BLaER1 treated with 17β-estradiol and CSF1 and Interleukin-3, amounts not matched to agents 10 nM and 100 nM (cell line): ENCODE results near the gene TOE1.
"Not testable (repeated sequence)": the region's sequence is repeated elsewhere in the genome, so short reads cannot be mapped to it uniquely, and the experiment has no call there.

ENCODE experiments used
- H3K27ac ChIP-seq, 11 experiments: shearing (Covaris generic); formaldehyde crosslinking; 2 replicates each; pipeline ENCODE4 v1.8.1; 2022
- H3K27me3 ChIP-seq, 11 experiments: shearing (Covaris generic); formaldehyde crosslinking; 2 replicates each; pipeline ENCODE4 v1.8.1; 2022
- H3K36me3 ChIP-seq, 11 experiments: shearing (Covaris generic); formaldehyde crosslinking; 2 replicates each; pipeline ENCODE4 v1.8.1; 2022
- H3K4me1 ChIP-seq, 10 experiments: shearing (Covaris generic); formaldehyde crosslinking; 2 replicates each; pipeline ENCODE4 v1.8.1; 2022
- H3K4me2 ChIP-seq, 11 experiments: shearing (Covaris generic); formaldehyde crosslinking; 2 replicates each; pipeline ENCODE4 v1.8.1; 2022
- H3K4me3 ChIP-seq, 10 experiments: shearing (Covaris generic); formaldehyde crosslinking; 2 replicates each; pipeline ENCODE4 v1.8.1; 2022
- H3K9ac ChIP-seq, 11 experiments: shearing (Covaris generic); formaldehyde crosslinking; 2 replicates each; pipeline ENCODE4 v1.8.1; 2022
- H3K9me3 ChIP-seq, 11 experiments: shearing (Covaris generic); formaldehyde crosslinking; replicated peaks in 1 of 11; 2 replicates each; pipeline ENCODE4 v1.8.1; 2022
- H4K20me1 ChIP-seq, 11 experiments: shearing (Covaris generic); formaldehyde crosslinking; 2 replicates each; pipeline ENCODE4 v1.8.1; 2022
- Cebpa-rat ChIP-seq, 11 experiments: shearing (Covaris generic); IDR thresholded peaks; 2 replicates each; pipeline ENCODE4 v1.8.1; 2022

Gene TOE1

DNA sequence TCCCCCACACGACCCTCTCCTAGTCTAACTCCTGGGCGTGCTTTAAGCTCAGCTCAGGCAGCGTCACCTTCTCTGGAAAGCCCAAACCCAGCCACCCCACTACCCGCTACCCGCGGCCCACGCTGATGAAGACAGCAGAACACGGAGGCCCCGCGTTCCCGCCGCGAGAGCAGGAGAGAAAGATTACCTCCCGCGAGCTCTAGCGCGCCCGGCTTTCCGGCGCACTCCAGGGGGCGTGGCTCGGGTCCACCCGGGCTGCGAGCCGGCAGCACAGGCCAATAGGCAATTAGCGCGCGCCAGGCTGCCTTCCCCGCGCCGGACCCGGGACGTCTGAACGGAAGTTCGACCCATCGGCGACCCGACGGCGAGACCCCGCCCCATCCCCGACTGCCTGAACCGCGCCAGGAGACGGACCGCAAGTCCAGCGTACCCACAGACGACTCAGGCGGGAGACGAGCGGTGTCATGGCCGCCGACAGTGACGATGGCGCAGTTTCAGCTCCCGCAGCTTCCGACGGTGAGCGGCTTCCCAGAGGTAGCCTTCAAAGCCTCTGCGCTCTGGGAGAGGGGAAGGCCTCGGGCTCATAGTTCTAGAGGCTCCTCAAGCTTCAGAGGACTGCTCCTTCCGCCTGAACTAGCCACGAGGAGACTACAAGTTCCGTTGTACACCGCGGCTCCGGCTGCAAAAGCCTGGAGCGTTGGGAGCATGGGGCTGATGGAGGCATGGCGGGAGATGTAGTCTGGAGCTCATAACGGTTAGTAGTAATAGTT is at the start of gene TOE1, which contains the start of gene MUTYH:
Gene TOE1, plus strand, starts transcription at position 382 of the 770 bp plus-strand sequence. Its CDS starts 83 bp downstream, at position 465.
Gene MUTYH, minus strand, starts transcription at position 652 of the 770 bp plus-strand sequence. CDS start 5,935 bp downstream, outside the sequence.
- Histone ChIP-seq H3K4me1 (peaks cover 38 to 51% (median 45%) of the 10 kb centered on the region in 10 experiments), H3K36me3 (peaks cover 33 to 52% (median 40%) of the 10 kb centered on the region in 11 experiments), H3K27me3 (no peaks in the 10 kb centered on the region), H3K4me2 (peak within 1 kb of the TSS; percentile 83 to 98 (median 96)), H3K4me3 (peak within 1 kb of the TSS; percentile 69 to 82 (median 74)), H3K27ac (peak within 1 kb of the TSS; percentile 92 to 96 (median 95)), H3K9ac (peak within 1 kb of the TSS; percentile 87 to 96 (median 92)), H3K9me3 (no peaks in the 10 kb centered on the region; a peak in 1 of 22 replicates), H4K20me1 (peaks cover 0 to 46% (median 6%) of the 10 kb centered on the region in 11 experiments; a peak in 7 of 22 replicates)
- TF ChIP-seq Cebpa-rat (IDR thresholded peaks at IDR 0.05) = no peak

GRCh38 chr1:45291002-45291401 is 49.0 kb upstream of the TOE1 start:
- H3K4me1 ChIP-seq, H3K4me3 ChIP-seq, H3K9ac ChIP-seq, H3K27me3 ChIP-seq, H3K27ac ChIP-seq, H4K20me1 ChIP-seq, H3K9me3 ChIP-seq, H3K36me3 ChIP-seq, H3K4me2 ChIP-seq: not testable (repeated sequence)

DNA sequence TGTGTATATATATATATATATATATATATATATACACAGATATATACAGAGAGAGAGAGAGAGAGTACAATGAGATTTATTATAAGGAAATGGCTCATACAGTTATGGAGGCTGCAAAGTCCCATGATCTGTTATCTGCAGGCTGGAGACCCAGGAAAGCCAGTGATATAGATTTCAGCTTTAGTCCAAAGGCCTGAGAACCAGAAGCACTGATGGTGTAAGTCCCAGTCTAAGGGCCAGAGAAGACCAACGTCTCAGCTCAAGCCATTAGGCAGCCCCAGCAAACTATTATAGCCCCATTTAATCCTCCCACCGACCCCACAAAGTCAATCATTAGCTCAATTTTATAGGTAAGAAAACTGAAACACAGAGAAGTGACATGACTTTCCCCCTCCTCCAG is 48.3 kb upstream of the TOE1 start:
- no peaks in the 10 kb centered on the region for H3K4me1 ChIP-seq
- no peaks in the 10 kb centered on the region for H3K36me3 ChIP-seq
- H3K9ac ChIP-seq = no peak overlapping the region
- H3K4me2 ChIP-seq = no peak overlapping the region
- no peaks in the 10 kb centered on the region for H3K27me3 ChIP-seq
- no peaks in the 10 kb centered on the region for H4K20me1 ChIP-seq
- no peak overlapping the region for H3K27ac ChIP-seq
- no peak for TF ChIP-seq Cebpa-rat (IDR thresholded peaks at IDR 0.05)
- H3K9me3 ChIP-seq = no peaks in the 10 kb centered on the region
- no peak overlapping the region for H3K4me3 ChIP-seq

GRCh38 chr1:45297666-45298356 is 42.2 kb upstream of the TOE1 start:
- Histone ChIP-seq H3K4me1 (peaks cover 5 to 24% (median 18%) of the 10 kb centered on the region in 10 experiments), H4K20me1 (no peaks in the 10 kb centered on the region), H3K4me3 (no peak overlapping the region), H3K27ac (no peak overlapping the region), H3K36me3 (no peaks in the 10 kb centered on the region), H3K9ac (no peak overlapping the region), H3K9me3 (no peaks in the 10 kb centered on the region), H3K4me2 (no peak overlapping the region), H3K27me3 (no peaks in the 10 kb centered on the region)
- no peak for TF ChIP-seq Cebpa-rat (IDR thresholded peaks at IDR 0.05)

GRCh38 chr1:45299296-45299695 is 40.7 kb upstream of the TOE1 start:
- no peak overlapping the region for H3K4me3 ChIP-seq
- TF ChIP-seq Cebpa-rat (IDR thresholded peaks at IDR 0.05) = no peak
- H3K9me3 ChIP-seq = no peaks in the 10 kb centered on the region
- no peaks in the 10 kb centered on the region for H4K20me1 ChIP-seq
- H3K4me2 ChIP-seq = no peak overlapping the region
- H3K27ac ChIP-seq = no peak overlapping the region
- peaks cover 10 to 30% (median 25%) of the 10 kb centered on the region in 10 experiments for H3K4me1 ChIP-seq
- H3K36me3 ChIP-seq = no peaks in the 10 kb centered on the region
- H3K27me3 ChIP-seq = no peaks in the 10 kb centered on the region
- H3K9ac ChIP-seq = no peak overlapping the region; a peak in 1 of 22 replicates

DNA sequence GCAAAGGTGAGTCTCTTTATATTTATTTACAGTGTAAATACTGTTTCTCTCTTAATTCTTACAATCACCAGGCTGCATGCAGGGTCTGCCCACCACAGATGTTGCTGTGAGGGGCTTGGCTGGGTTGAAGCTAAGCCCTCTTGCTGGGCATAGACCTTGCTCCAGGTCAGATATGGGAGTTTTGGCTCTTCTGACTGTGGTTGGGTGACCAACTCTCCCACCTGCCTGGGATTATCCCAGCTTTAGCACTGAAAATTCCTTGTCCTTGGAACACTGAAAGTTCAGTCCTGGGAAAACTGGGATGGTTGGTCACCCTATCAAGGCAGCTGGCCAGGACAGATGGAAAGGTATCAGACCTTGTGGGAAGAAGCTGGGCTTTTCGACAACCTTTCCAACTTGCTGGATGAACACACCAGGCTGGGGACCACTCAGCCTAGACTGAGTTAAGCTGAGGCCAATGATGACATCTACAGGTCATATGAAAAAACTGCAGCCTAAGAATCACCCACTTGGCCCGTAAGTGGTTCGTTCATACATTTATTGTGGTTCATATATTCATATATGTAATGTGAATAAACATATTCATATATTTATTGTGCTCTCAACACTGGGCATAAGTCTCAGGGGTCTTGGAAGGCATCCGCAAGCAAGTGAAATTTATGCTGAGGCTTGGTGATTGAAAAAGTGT is 39.8 kb upstream of the TOE1 start:
- Histone ChIP-seq H3K4me1 (peaks cover 18 to 38% (median 33%) of the 10 kb centered on the region in 10 experiments), H3K4me2 (no peak overlapping the region), H3K4me3 (no peak overlapping the region), H3K36me3 (no peaks in the 10 kb centered on the region), H3K9ac (no peak overlapping the region), H4K20me1 (no peaks in the 10 kb centered on the region), H3K27ac (no peak overlapping the region), H3K27me3 (no peaks in the 10 kb centered on the region), H3K9me3 (no peaks in the 10 kb centered on the region)
- no peak for TF ChIP-seq Cebpa-rat (IDR thresholded peaks at IDR 0.05)

GRCh38 chr1:45300669-45300997 is 39.3 kb upstream of the TOE1 start:
- no peak for TF ChIP-seq Cebpa-rat (IDR thresholded peaks at IDR 0.05)
- no peak overlapping the region for H3K4me3 ChIP-seq
- no peaks in the 10 kb centered on the region for H4K20me1 ChIP-seq
- H3K27ac ChIP-seq = no peak overlapping the region
- H3K4me1 ChIP-seq = peaks cover 20 to 43% (median 38%) of the 10 kb centered on the region in 10 experiments
- no peaks in the 10 kb centered on the region for H3K36me3 ChIP-seq
- H3K27me3 ChIP-seq = no peaks in the 10 kb centered on the region
- no peak overlapping the region for H3K9ac ChIP-seq
- H3K4me2 ChIP-seq = no peak overlapping the region
- no peaks in the 10 kb centered on the region for H3K9me3 ChIP-seq

DNA sequence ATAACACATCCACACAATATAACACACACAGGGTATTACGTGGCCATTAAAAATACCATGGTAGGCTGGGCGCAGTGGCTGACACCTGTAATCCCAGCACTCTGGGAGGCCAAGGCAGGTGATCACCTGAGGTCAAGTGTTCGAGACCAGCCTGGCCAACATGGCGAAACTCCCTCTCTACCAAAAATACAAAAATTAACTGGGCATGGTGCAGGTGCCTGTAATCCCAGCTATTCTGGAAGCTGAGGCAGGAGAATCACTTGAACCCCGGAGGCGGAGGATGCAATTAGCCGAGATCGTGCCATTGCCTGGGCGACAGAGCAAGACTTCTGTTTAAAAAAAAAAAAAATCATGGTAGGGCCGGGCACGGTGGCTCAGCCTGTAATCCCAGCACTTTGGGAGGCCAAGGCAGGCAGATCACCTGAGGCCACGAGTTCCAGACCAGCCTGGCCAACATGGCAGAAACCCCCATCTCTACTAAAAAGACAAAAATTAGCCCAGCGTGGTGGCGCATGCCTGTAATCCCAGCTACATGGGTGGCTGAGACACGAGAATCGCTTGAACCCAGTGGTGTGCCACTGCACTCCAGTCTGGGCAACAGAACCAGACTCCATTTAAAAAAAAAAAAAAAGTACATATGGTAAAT is 37.3 kb upstream of the TOE1 start:
- Histone ChIP-seq H3K4me2 (peak overlapping the region; percentile 62 to 93 (median 79)), H3K36me3 (no peaks in the 10 kb centered on the region), H3K9me3 (no peaks in the 10 kb centered on the region), H3K4me1 (peaks cover 32 to 63% (median 58%) of the 10 kb centered on the region in 10 experiments), H3K27ac (peak overlapping the region; percentile 81 to 95 (median 88)), H4K20me1 (no peaks in the 10 kb centered on the region), H3K4me3 (peak overlapping the region; percentile 63 to 77 (median 68)), H3K27me3 (no peaks in the 10 kb centered on the region), H3K9ac (peak overlapping the region; percentile 82 to 94 (median 89); a peak in 21 of 22 replicates)
- TF ChIP-seq Cebpa-rat (IDR thresholded peaks at IDR 0.05) = no peak
